A673 (cell line): ENCODE data around the gene CENPW. TPM values are rescaled to one million over a fixed set of nuclear protein-coding genes. Genes with fewer than 3 reads are reported as not detected.

Experiments
- BruUV-seq: library from RNA; stranded (reverse); fragments of 400-500 nt; replicated peaks from 2 replicates; lab custom pipeline; 2021; lab: Mats Ljungman, UMichigan
- CTCF ChIA-PET: fragments of 300-600 bp; sonication (Branson Sonifier 250); formaldehyde crosslinking; loops from one replicate; lab custom pipeline; 2022; ENCODE audit warnings: antibody characterized with exemption; lab: Charles Lee
- POLR2A ChIA-PET: fragments of 300-600 bp; sonication (Branson Sonifier 250); formaldehyde crosslinking; loops from one replicate; lab custom pipeline; 2022; ENCODE audit warnings: antibody characterized with exemption; ENCODE audit not compliant: low non-redundant PET; lab: Charles Lee
- DNase-seq: peaks from one replicate; pipeline ENCODE4 v3.0.0-alpha.2; 2015; ENCODE audit warnings: low spot score
- H3K27ac ChIP-seq: fragments of 200-600 bp; sonication (generic); 2 replicates; pipeline ENCODE4 v1.5.1; 2016; ENCODE audit warnings: mixed run types, low read depth, mild to moderate bottlenecking, mixed read lengths, antibody characterized with exemption, low read length; ENCODE audit not compliant: poor library complexity, severe bottlenecking
- H3K27me3 ChIP-seq: fragments of 200-600 bp; sonication (generic); replicated peaks from 2 replicates; pipeline ENCODE4 v1.6.1; 2017; ENCODE audit warnings: mixed run types, low read depth, mild to moderate bottlenecking, mixed read lengths, antibody characterized with exemption, low read length; ENCODE audit not compliant: insufficient read depth, poor library complexity
- H3K36me3 ChIP-seq: fragments of 200-600 bp; sonication (generic); 2 replicates; pipeline ENCODE4 v1.6.1; 2016; ENCODE audit warnings: mixed run types, mild to moderate bottlenecking, mixed read lengths, antibody characterized with exemption, low read length; ENCODE audit not compliant: insufficient read depth, poor library complexity, severe bottlenecking
- H3K4me1 ChIP-seq: fragments of 200-600 bp; sonication (generic); 2 replicates; pipeline ENCODE4 v1.6.1; 2017; ENCODE audit warnings: mixed run types, mild to moderate bottlenecking, mixed read lengths, antibody characterized with exemption, low read length; ENCODE audit not compliant: insufficient read depth, poor library complexity, severe bottlenecking
- H3K4me3 ChIP-seq: fragments of 200-600 bp; sonication (generic); 2 replicates; pipeline ENCODE4 v1.5.1; 2016; ENCODE audit warnings: low read depth, mixed run types, mild to moderate bottlenecking, mixed read lengths, low read length; ENCODE audit not compliant: poor library complexity, severe bottlenecking
- H3K9me3 ChIP-seq: fragments of 200-600 bp; sonication (generic); 2 replicates; pipeline ENCODE4 v1.6.1; 2016; ENCODE audit warnings: mixed run types, low read depth, mild to moderate bottlenecking, mixed read lengths, antibody characterized with exemption, low read length; ENCODE audit not compliant: poor library complexity, severe bottlenecking
- CTCF ChIP-seq: fragments of 300-800, 200-600 bp; sonication (generic); conservative IDR thresholded peaks from 2 replicates; pipeline ENCODE4 v1.5.1; 2017; ENCODE audit warnings: low read depth, mild to moderate bottlenecking, antibody characterized with exemption, low read length, moderate library complexity, mixed read lengths
- EZH2 ChIP-seq: fragments of 200-600 bp; sonication (generic); IDR thresholded peaks from 2 replicates; pipeline ENCODE4 v1.6.1; 2017; ENCODE audit warnings: borderline replicate concordance, low read depth, mild to moderate bottlenecking, mixed read lengths, antibody characterized with exemption, low read length; ENCODE audit not compliant: poor library complexity, severe bottlenecking
- intact Hi-C: fragments of 100-400 bp; cut with micrococcal nuclease; formaldehyde crosslinking; loops from one replicate; pipeline ENCODE4 v1.10.0; 2022; ENCODE audit not compliant: unreplicated experiment
- total RNA-seq: library from RNA; stranded (reverse); gene quantifications from 2 replicates; pipeline ENCODE4 v1.2.3, GENCODE V29; 2021

CENPW gene
- total RNA-seq, 1 experiment from 2014 or later: 78.4 TPM

GRCh38 chr6:126308362-126308761 is 31.6 kb upstream of the CENPW start:
- intact Hi-C loops: no loop called here
- no peaks in the 10 kb centered on the region for H3K27me3 ChIP-seq
- no peak for DNase-seq
- no TSS peak for BruUV-seq
- CTCF ChIA-PET: no interaction called here
- no peaks in the 10 kb centered on the region for H3K9me3 ChIP-seq
- H3K36me3 ChIP-seq: no peaks in the 10 kb centered on the region
- H3K27ac ChIP-seq: no peak overlapping the region
- H3K4me1 ChIP-seq: no peaks in the 10 kb centered on the region
- POLR2A ChIA-PET: no interaction called here
- no peak overlapping the region for H3K4me3 ChIP-seq
- no peak for TF ChIP-seq CTCF
- no peak for TF ChIP-seq EZH2

- Histone ChIP-seq H3K27ac (no peak overlapping the region), H3K4me1 (no peaks in the 10 kb centered on the region), H3K27me3 (no peaks in the 10 kb centered on the region), H3K36me3 (no peaks in the 10 kb centered on the region), H3K4me3 (no peak overlapping the region), H3K9me3 (no peaks in the 10 kb centered on the region)
- TF ChIP-seq CTCF: peak; percentile 47
- TF ChIP-seq EZH2: no peak
- BruUV-seq: no TSS peak
- POLR2A ChIA-PET: interaction anchor here (0.6 kb wide), 1 partner anchor 342 kb away, joined by 3 read pairs; no protein-coding TSS in a partner anchor
- CTCF ChIA-PET: no interaction called here
- intact Hi-C loops: loop anchor here (10.0 kb wide), 1 partner anchor 317 kb away; no protein-coding TSS in a partner anchor
- DNase-seq: peak; percentile 11
Observed at GRCh38 chr6:126312013-126312665, 27.8 kb upstream of the CENPW start.

- no peak for DNase-seq
- Histone ChIP-seq H3K4me3 (no peak overlapping the region), H3K36me3 (no peaks in the 10 kb centered on the region), H3K9me3 (no peaks in the 10 kb centered on the region), H3K4me1 (no peaks in the 10 kb centered on the region), H3K27ac (no peak overlapping the region), H3K27me3 (no peaks in the 10 kb centered on the region)
- no TSS peak for BruUV-seq
- ChIA-PET CTCF (no interaction called here), POLR2A (no interaction called here)
- intact Hi-C loops: loop anchor here (10.0 kb wide), 1 partner anchor 319 kb away; no protein-coding TSS in a partner anchor
- TF ChIP-seq EZH2 (no peak), CTCF (no peak)
Observed at GRCh38 chr6:126313941-126314340, 26.0 kb upstream of the CENPW start.
